Retinal pigment epithelial cell (primary cell): ENCODE data around the gene PADI4.
"Not testable (repeated sequence)": the region's sequence is repeated elsewhere in the genome, so short reads cannot be mapped to it uniquely, and the experiment has no call there.

Experiments used
- DNase-seq: peaks from one replicate; pipeline ENCODE4 v3.0.0-alpha.2; 2010; ENCODE audit warnings: low read depth
- H3K4me3 ChIP-seq: 2 replicates; pipeline ENCODE4 v1.5.1; 2011; ENCODE audit warnings: mild to moderate bottlenecking, low read length, control low read depth, moderate library complexity
- TF ChIP-seq, protein P1 (sequence below): conservative IDR thresholded peaks from 2 replicates; pipeline ENCODE4 v1.5.1; 2011; ENCODE audit warnings: low read depth, low read length, control low read depth, inconsistent platforms

The PADI4 gene

DNA sequence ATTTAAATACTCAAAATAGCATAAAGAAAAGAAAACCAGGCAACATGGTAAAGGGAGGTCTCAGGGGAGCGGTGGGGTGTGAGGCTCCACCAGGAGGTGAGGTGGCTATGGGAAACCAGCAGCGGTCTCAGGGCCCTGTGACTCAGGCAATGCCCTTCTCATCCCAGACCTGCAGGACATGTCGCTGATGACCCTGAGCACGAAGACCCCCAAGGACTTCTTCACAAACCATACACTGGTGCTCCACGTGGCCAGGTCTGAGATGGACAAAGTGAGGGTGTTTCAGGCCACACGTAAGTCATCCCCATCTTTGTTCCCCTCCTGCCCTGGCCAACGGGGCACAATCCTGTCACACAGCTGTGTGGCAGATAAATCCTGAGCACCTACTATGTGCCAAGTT is 31.5 kb downstream of the PADI4 start:
- no peak for DNase-seq
- H3K4me3 ChIP-seq = no peak overlapping the region
- TF ChIP-seq, protein P1, sequence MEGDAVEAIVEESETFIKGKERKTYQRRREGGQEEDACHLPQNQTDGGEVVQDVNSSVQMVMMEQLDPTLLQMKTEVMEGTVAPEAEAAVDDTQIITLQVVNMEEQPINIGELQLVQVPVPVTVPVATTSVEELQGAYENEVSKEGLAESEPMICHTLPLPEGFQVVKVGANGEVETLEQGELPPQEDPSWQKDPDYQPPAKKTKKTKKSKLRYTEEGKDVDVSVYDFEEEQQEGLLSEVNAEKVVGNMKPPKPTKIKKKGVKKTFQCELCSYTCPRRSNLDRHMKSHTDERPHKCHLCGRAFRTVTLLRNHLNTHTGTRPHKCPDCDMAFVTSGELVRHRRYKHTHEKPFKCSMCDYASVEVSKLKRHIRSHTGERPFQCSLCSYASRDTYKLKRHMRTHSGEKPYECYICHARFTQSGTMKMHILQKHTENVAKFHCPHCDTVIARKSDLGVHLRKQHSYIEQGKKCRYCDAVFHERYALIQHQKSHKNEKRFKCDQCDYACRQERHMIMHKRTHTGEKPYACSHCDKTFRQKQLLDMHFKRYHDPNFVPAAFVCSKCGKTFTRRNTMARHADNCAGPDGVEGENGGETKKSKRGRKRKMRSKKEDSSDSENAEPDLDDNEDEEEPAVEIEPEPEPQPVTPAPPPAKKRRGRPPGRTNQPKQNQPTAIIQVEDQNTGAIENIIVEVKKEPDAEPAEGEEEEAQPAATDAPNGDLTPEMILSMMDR = no peak

DNA sequence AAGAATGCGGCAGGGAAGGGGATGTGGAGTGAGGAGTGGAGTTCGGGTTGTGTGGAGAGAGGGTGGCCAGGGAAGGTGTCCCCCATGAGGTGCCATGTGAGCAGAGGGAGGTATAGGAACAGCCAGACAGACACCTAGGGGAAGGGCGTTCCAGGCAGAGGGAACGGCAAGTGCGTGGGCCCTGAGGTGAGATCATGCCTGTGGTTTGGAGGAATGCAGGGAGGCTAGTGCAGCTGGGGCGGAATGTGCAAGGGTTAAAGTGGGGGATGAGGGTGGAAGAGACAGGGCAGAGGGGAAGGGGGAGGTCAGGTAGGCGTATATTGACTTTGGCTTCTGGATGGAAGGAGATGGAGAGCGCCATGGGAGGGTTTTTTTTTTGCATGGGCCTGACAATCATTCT is 32.4 kb downstream of the PADI4 start:
- no peak for DNase-seq
- TF ChIP-seq, protein P1 = no peak
- no peak overlapping the region for H3K4me3 ChIP-seq

DNA sequence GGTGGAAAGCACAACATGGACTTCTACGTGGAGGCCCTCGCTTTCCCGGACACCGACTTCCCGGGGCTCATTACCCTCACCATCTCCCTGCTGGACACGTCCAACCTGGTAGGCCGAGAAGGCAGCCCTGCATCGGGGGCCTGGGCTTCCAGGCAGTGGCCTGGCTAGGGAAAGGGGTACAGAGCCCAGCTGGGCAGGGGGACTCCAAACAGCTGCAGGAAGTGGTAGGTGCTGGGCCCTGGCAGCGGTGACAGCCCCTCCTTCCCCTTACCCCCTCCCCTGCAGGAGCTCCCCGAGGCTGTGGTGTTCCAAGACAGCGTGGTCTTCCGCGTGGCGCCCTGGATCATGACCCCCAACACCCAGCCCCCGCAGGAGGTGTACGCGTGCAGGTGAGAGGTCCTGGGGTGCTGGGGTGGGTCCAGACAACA is 34.0 kb downstream of the PADI4 start:
- TF ChIP-seq, protein P1 = no peak
- no peak for DNase-seq
- H3K4me3 ChIP-seq = no peak overlapping the region

DNA sequence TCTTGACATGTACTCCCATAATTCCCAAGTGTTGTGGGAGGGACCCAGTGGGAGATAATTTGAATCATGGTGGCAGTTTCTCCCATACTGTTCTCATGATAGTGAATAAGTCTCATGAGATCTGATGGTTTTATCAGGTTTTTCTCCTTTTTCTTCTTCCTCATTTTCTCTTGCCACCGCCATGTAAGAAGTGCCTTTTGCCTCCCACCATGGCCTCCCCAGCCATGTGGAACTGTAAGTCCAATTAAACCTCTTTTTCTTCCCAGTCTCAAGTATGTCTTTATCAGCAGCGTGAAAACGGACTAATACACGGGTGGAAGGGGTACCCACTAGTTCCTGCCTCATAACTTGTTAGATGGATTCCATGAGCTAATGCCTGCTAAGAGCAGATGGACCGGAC is 37.5 kb downstream of the PADI4 start:
- not testable (repeated sequence) for H3K4me3 ChIP-seq, DNase-seq

DNA sequence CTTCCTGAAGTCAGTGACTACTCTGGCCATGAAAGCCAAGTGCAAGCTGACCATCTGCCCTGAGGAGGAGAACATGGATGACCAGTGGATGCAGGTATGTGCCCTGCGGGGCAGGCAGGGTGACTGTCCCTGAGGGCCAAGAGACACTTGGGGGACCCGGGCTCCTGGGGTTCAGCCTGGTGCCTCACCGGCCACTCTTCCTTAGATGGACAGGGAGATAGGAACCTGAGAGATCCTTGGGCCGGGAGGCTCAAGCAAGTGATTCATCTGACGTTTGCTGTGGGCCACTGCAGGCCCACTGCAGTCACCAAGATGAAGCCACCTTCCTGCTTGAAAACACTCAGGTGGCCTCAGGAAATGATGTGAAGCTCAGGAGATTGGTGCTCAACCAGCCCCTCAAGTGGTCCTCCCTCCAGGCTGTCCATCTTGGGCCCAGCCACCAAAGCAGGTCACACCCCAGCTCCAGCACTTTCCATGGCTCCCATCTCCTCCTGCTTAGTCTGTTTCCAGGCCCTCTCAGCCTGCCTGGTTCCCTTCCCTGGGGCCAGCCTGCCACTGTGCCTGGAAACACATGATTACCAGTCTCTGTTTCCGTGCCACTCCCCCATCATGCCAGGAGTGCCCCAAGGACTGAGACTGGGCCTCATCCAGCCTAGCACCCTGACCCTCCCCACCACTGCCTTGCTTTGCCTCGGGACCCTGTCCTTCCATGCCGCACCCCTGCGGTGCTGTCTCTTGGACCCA is 38.2 kb downstream of the PADI4 start:
- TF ChIP-seq, protein P1 = no peak
- DNase-seq = no peak
- no peak overlapping the region for H3K4me3 ChIP-seq

DNA sequence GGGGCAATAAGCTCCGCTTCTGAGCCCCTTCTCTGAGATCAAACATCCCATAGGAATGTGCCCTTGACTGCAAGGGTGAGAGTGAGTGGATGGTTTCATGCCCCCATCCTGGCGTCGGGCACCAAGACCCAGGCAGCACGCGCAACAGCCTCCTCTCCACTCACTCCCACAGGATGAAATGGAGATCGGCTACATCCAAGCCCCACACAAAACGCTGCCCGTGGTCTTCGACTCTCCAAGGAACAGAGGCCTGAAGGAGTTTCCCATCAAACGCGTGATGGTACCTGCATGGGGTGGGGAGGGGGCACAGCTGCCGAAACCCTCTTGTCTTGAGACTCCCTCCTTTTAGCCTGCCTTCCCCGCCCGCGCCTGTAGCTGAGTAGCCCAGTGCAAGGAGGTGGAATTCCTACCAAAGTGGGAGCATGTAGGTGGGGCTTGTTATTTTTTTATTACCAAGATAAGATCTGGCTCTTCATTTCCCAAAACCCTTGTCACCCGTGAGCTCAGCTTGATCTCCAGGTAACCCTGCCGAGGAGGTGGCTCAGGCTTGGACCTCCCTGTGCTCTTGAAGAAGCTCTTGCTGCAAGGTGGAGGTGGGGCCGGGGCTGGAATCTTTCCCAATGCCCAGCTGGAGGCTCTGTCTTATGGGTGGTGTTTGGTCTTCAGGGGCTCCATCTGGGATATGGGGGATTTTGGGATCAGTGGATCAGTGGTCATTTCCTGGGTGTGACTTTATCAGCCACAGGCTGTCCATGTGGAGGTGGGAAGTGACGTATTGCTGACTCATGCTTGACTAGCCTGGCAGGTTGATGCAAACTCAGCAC is 40.0 kb downstream of the PADI4 start:
- TF ChIP-seq, protein P1 = no peak
- DNase-seq = no peak
- no peak overlapping the region for H3K4me3 ChIP-seq

DNA sequence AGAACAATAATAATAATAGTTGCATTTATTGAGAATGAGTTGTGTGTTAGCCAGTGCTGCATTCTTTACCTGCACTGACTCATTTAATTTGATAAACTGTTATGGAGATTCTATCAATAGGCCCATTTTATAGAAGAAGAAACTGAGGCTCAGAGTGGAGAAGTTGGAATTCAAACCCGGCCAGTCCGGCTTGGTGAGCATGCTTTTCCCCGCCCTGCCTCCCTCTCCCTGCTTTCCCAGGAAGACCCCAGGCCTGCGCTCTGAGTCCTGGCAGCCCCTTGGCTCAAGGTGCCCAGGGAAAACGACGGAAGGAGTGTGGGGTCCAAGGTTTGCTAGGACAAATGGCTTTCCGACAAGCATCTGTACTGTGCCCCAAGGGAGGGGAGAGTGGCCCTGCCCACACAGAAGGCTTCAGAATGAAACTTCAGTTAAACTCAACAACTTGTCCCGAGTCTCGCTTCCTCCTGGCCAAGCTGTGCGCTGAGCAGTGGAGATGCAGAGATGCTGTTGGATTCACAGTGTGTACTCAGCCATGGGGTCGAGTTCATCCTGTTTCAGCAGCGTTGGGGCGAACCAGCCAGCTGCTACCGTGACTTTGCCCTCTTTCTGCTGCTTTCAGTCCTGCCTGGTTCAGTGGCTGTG is 40.7 kb downstream of the PADI4 start:
- TF ChIP-seq, protein P1 = no peak
- H3K4me3 ChIP-seq = no peak overlapping the region
- DNase-seq = no peak
